Activated T-helper 1 cell treated with anti-CD3 and anti-CD28 coated beads, Interleukin-12 subunit alpha, Interleukin-12 subunit beta, Interleukin-2, Interleukin-4 antibody, amounts not matched to agents 30 ng/mL and 10 ng/mL and 1 ng/mL, durations not matched to agents 14 hours and 24 hours and 36 hours (primary cell): ENCODE data around the gene RGL1. TPM values are rescaled to one million over a fixed set of nuclear protein-coding genes. Genes with fewer than 3 reads are reported as not detected.

Experiments used
- DNase-seq: peaks from one replicate; pipeline ENCODE4 v3.0.0; 2021; ENCODE audit warnings: low spot score
- H3K27ac Mint-ChIP-seq: one replicate; pipeline ENCODE4 v1.8.0; 2021; ENCODE audit warnings: mild to moderate bottlenecking, mixed read lengths
- H3K27me3 Mint-ChIP-seq: one replicate; pipeline ENCODE4 v1.8.0; 2022; ENCODE audit warnings: mild to moderate bottlenecking, moderate library complexity, mixed read lengths; ENCODE audit not compliant: insufficient read depth
- H3K36me3 Mint-ChIP-seq: one replicate; pipeline ENCODE4 v1.8.0; 2021; ENCODE audit warnings: low read depth, mixed read lengths
- H3K4me1 Mint-ChIP-seq: one replicate; pipeline ENCODE4 v1.8.0; 2021; ENCODE audit warnings: low read depth, mixed read lengths
- H3K4me3 Mint-ChIP-seq: one replicate; pipeline ENCODE4 v1.8.0; 2021; ENCODE audit warnings: mild to moderate bottlenecking, moderate library complexity, mixed read lengths
- H3K9me3 Mint-ChIP-seq: one replicate; pipeline ENCODE4 v1.8.0; 2021; ENCODE audit warnings: mixed read lengths
- intact Hi-C: fragments of 100-400 bp; cut with micrococcal nuclease; formaldehyde crosslinking; loops from one replicate; pipeline ENCODE4 v1.15.1; 2024
- total RNA-seq: library from RNA; stranded (reverse); gene quantifications from 2 replicates; pipeline ENCODE4 v1.2.3, GENCODE V29; 2022

RGL1 gene
- total RNA-seq, 1 donor from 2014 or later: 2.8 TPM

DNA sequence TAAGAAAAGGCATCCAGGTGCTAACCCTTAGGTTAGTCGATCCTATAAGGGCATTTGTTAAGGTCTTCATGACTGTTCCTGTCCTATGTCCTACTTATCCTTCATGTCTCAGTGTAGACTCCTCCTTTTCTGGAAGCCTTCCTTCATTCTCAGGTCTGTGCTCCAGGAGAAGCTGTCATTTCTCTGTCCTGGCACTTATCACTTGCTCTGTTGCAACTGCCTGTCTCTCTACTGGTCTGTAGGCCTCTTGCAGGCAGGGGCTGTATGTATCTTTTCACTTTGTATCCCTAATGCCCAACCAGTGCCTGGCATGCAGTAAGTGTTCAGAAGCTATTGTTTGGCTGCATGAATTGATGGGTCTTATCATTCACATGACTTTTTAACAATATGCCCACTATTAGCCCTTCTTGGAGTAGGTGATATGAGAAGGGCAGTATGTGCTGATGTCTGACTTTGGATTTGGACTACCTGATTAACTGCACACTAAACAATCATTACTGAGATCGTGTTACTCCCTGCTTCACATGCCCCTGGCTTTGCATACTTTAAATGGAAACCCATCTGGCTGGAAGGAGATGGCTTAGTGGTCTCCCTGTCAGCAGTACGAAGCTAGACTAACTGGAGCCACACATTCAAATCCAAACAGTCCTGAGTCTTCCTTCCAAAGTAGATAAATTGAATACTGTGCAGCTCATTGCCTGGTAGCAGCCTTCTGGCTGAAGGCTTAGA lies 88.8 kb downstream of the RGL1 start:
- peaks cover 6% of the 10 kb centered on the region for H3K36me3 Mint-ChIP-seq
- no peaks in the 10 kb centered on the region for H3K27me3 Mint-ChIP-seq
- H3K27ac Mint-ChIP-seq: no peak overlapping the region
- H3K4me1 Mint-ChIP-seq: peaks cover 16% of the 10 kb centered on the region
- intact Hi-C loops: no loop called here
- DNase-seq: no peak
- no peaks in the 10 kb centered on the region for H3K9me3 Mint-ChIP-seq
- no peak overlapping the region for H3K4me3 Mint-ChIP-seq

DNA sequence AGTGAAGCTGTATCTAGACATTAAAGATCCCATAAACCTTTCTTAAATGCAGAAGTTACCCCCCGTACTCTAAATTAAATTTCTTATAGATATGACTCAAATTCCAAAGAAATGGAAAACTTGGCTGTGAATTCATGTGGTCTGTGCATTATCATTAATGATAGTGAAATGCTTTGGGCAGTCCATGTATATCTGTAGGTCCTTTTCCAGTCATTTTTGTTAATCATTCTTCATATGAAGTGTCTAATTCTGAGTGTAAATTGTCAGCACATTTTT lies 89.3 kb downstream of the RGL1 start:
- Mint-ChIP-seq H3K27ac (no peak overlapping the region), H3K36me3 (peaks cover 6% of the 10 kb centered on the region), H3K27me3 (no peaks in the 10 kb centered on the region), H3K4me3 (no peak overlapping the region), H3K9me3 (no peaks in the 10 kb centered on the region), H3K4me1 (peaks cover 11% of the 10 kb centered on the region)
- no peak for DNase-seq
- intact Hi-C loops: no loop called here

DNA sequence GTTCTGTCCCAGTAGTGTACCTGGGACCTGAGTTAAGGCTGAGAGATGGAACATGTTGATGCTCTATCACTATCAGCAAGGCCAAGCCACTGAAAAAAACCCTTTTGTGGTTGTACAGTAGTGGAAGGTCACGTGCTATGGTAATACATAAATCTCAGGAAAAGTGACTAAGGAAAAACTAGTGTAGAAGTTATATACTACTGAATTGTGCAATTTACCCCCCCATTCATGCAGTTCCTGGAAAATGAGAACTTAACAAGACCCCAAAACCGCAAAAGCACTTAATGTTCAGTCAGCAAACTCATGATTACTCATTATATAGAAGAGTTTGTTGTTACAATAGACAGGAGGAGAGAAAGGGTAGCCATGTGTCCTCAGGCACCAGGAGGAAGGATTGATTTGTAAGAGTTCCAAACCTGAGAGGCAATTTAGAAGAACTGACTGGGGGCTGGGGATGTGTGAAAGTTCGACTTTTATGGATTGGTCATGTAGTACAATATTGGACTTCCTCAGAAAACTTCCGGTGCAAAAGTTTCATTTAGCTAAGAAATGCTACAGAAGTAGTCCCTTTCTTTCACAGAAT lies 91.6 kb downstream of the RGL1 start:
- intact Hi-C loops: loop anchor here (1.0 kb wide), 1 partner anchor 8 kb away; no protein-coding TSS in a partner anchor
- no peak overlapping the region for H3K4me3 Mint-ChIP-seq
- H3K27ac Mint-ChIP-seq: no peak overlapping the region
- peaks cover 9% of the 10 kb centered on the region for H3K36me3 Mint-ChIP-seq
- H3K27me3 Mint-ChIP-seq: no peaks in the 10 kb centered on the region
- no peaks in the 10 kb centered on the region for H3K9me3 Mint-ChIP-seq
- no peak for DNase-seq
- peaks cover 9% of the 10 kb centered on the region for H3K4me1 Mint-ChIP-seq

DNA sequence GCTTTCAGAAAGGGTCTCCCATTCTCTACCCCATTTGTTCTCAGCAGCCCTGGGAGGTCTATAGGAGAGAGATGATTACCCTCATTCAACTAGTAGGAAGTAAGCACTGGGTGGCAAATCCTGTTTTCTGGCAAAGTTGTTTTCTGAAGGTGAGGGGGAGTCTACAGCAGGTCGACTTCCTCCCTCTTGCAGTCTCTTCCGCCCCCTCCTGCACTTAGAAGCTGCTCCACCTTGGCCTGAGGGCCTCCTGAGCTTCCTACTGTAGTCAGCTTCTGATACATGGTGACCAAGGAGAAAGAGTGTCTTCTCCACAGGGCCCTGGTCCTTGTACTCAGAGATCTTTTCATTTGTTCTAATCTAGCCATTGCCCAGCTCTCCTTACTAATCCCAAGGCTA lies 93.1 kb downstream of the RGL1 start:
- intact Hi-C loops: no loop called here
- no peak for DNase-seq
- Mint-ChIP-seq H3K27ac (no peak overlapping the region), H3K4me3 (no peak overlapping the region), H3K27me3 (no peaks in the 10 kb centered on the region), H3K9me3 (no peaks in the 10 kb centered on the region), H3K4me1 (peaks cover 19% of the 10 kb centered on the region), H3K36me3 (peaks cover 12% of the 10 kb centered on the region)

DNA sequence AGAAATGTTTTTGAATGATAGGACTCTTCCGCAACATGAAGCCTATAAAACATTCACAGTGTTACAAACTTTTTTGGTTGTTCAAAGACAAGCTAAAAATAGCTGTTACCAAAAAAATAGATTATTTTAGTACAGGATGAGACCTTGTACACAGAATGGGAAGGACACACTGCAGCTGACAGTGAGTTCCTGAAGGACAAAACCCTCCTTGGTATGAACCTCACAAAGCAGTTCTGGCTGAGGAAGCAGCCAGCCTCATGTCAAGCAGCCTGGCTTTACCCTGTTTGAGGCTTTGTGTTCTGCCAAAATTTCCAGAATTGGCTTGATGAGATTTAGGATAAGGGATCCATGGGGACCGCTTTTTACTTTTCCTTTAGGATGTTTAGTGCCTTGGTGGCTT lies 93.7 kb downstream of the RGL1 start:
- H3K4me3 Mint-ChIP-seq: no peak overlapping the region
- H3K36me3 Mint-ChIP-seq: peaks cover 12% of the 10 kb centered on the region
- intact Hi-C loops: no loop called here
- DNase-seq: no peak
- H3K9me3 Mint-ChIP-seq: no peaks in the 10 kb centered on the region
- peaks cover 19% of the 10 kb centered on the region for H3K4me1 Mint-ChIP-seq
- H3K27me3 Mint-ChIP-seq: no peaks in the 10 kb centered on the region
- H3K27ac Mint-ChIP-seq: no peak overlapping the region

DNA sequence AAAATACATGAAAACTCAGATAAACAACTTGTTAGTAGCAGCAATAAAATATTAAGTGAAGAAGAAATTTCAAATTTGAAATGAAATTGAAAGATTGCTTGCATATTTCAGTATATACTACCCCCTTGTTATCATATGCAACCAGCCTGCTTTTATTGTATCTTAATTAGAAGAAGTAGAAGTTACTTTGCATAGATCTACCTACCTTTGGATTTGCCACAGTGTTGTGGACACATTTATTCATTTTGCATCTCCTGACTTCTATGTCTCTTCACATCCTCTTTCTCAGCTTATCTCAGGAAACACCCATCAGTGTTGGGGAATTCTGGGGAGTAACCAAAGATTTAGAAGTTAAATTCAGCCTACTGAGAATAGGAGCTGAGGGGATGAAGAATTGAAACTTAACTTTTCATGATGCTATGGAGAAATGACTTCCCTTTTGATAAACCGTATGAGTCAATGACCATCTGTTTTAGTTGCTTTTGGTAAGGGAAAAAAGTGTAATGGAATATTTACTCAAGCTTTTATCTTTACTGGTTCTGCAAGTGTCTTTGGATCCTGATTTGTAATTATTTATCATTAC lies 96.9 kb downstream of the RGL1 start:
- Mint-ChIP-seq H3K9me3 (no peaks in the 10 kb centered on the region), H3K27ac (peak overlapping the region; percentile 45), H3K4me3 (no peak overlapping the region), H3K27me3 (no peaks in the 10 kb centered on the region), H3K4me1 (peaks cover 16% of the 10 kb centered on the region), H3K36me3 (peaks cover 18% of the 10 kb centered on the region)
- intact Hi-C loops: no loop called here
- DNase-seq: no peak

DNA sequence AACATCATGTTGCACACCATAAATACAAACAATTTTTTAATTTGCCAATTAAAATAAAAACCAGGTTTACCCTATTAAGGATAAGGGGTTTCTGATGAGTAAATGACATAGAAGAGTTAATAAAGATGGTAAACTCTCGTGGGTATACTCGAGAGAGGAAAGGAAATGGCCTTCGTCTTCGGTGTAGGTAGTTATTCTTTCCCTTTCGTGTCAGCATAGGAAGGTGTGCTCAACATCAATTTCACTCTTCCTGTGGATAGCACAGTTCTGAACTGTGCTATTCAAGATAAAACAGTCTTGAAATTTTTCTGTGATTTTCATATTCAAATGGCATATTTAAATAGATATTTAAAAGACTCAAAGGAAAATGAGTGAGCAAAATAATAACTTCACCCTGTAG lies 98.2 kb downstream of the RGL1 start:
- H3K27ac Mint-ChIP-seq: no peak overlapping the region
- H3K4me3 Mint-ChIP-seq: no peak overlapping the region
- no peak for DNase-seq
- intact Hi-C loops: no loop called here
- H3K9me3 Mint-ChIP-seq: no peaks in the 10 kb centered on the region
- peaks cover 15% of the 10 kb centered on the region for H3K4me1 Mint-ChIP-seq
- H3K27me3 Mint-ChIP-seq: no peaks in the 10 kb centered on the region
- peaks cover 17% of the 10 kb centered on the region for H3K36me3 Mint-ChIP-seq

DNA sequence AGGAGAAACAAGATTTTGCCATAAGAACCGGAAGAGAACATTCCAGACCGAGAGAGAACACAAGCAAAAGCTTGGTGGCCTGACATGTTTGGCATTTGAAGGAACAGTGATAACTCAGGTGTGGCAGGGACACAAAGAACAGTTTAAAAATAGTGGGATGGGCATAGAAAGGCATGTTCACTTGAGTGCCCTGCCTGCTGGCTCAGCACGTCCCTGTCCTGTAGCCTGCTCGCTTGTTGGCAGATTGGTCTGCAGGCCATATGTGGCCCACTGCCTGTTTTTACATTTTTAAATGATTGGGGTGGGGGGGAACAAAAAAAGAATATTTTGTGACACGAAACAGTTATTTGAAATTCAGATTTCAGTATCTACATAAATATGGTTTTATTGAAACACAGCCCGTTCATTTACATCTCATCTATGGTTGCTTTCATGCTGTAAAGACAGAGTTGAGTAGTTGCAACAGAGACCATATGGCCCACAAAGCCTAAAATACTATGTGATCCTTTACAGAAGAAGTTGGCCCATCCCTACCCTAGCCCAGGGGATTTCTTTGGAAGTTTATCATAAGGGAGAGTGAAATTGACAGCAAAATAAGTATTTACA lies 100.7 kb downstream of the RGL1 start:
- H3K27ac Mint-ChIP-seq: no peak overlapping the region
- H3K27me3 Mint-ChIP-seq: no peaks in the 10 kb centered on the region
- peaks cover 22% of the 10 kb centered on the region for H3K36me3 Mint-ChIP-seq
- H3K9me3 Mint-ChIP-seq: no peaks in the 10 kb centered on the region
- intact Hi-C loops: no loop called here
- H3K4me3 Mint-ChIP-seq: no peak overlapping the region
- DNase-seq: no peak
- H3K4me1 Mint-ChIP-seq: peaks cover 25% of the 10 kb centered on the region

DNA sequence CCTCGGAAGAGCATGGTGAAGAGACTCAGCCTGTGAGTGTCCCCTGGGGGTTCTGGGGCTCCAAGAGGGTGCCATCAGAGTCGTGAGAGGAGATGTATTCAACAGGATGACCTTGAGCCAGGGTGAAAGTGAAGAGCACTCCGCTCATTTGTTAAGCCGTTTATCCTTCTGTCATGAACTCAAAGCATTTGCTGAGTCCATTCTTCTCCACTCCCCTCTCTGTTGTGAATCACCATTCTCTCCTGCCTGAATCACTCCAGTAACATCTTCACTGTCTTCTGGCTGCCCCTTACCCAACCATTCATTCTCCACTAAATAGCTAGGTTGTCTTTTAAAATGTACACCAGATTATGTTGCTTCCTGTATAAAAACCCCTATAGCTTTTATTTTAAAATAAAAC lies 102.2 kb downstream of the RGL1 start:
- Mint-ChIP-seq H3K4me1 (peaks cover 29% of the 10 kb centered on the region), H3K27ac (no peak overlapping the region), H3K4me3 (no peak overlapping the region), H3K9me3 (no peaks in the 10 kb centered on the region), H3K36me3 (peaks cover 18% of the 10 kb centered on the region), H3K27me3 (no peaks in the 10 kb centered on the region)
- DNase-seq: no peak
- intact Hi-C loops: no loop called here

DNA sequence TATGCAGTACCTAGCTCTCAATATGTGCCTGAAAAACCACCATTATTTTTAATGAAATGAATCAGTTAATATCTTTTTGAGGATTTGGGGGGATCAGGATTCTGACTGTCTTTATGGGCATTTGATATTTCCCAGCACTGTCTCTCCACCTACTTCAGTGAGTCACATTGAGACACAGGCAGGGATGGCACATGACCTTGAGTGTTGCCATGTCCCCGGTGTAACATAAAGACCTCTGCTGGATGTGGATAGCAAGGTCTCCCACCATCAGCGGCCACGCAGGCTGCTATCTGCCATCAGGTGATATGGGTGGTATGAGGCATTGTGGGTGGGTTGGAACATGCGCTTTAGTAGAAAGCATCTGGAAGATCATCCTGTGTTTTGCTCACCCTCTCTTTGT lies 103.2 kb downstream of the RGL1 start:
- no peak for DNase-seq
- Mint-ChIP-seq H3K9me3 (no peaks in the 10 kb centered on the region), H3K4me1 (peaks cover 24% of the 10 kb centered on the region), H3K36me3 (peaks cover 22% of the 10 kb centered on the region), H3K27ac (no peak overlapping the region), H3K4me3 (no peak overlapping the region), H3K27me3 (no peaks in the 10 kb centered on the region)
- intact Hi-C loops: no loop called here

DNA sequence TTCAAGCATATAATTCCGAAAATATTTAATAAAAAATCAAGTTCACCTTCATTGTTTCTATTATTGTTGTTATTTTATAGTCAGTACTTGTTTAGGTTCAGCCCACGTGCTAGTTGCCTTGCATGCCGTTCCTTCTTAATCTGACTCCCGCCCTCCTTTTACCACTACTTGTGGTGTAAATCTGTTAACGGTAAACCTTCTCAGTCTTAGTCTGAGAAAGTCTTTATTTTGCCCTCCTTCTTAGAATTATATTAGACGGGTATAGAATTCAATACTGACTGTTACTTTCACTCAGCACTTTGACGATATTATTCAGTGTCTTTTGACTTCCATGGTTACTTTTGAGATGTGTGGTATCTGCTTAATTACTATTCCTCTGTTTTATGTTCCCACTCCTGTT lies 104.8 kb downstream of the RGL1 start:
- Mint-ChIP-seq H3K9me3 (no peaks in the 10 kb centered on the region), H3K27ac (no peak overlapping the region)

DNA sequence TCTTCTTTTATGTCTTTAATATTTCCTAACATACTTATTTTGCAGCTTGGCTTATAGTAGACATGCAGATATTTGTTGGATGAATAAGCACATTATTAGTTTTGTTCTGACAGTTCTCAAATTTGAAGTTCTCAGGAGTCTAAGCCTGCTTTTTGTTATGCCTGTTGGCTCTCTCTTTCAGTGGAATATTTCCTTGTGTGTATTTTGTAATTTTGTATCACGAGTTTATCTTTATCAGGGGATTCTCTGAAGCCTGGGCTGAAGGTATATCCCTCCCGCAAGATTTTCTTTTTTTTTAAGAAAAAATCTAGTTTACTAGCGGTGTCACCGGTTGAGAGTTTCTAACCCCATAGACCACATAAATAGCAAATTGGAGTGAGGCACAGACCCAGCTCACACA lies 105.9 kb downstream of the RGL1 start:
- H3K27me3 Mint-ChIP-seq: no peaks in the 10 kb centered on the region
- no peak overlapping the region for H3K4me3 Mint-ChIP-seq
- DNase-seq: no peak
- intact Hi-C loops: loop anchor here (1.0 to 10.0 kb wide), 6 partner anchors 46 to 436 kb away; partner anchors contain the start of genes ARPC5 and SMG7
- no peaks in the 10 kb centered on the region for H3K9me3 Mint-ChIP-seq
- H3K36me3 Mint-ChIP-seq: peaks cover 15% of the 10 kb centered on the region
- no peak overlapping the region for H3K27ac Mint-ChIP-seq
- H3K4me1 Mint-ChIP-seq: peaks cover 26% of the 10 kb centered on the region

More for the DNA sequence above, 104.8 kb downstream of the RGL1 start:
- DNase-seq: no peak
- Mint-ChIP-seq H3K36me3 (peaks cover 21% of the 10 kb centered on the region), H3K27me3 (no peaks in the 10 kb centered on the region), H3K4me3 (no peak overlapping the region), H3K4me1 (peaks cover 24% of the 10 kb centered on the region)
- intact Hi-C loops: loop anchor here (2.0 to 10.0 kb wide), 4 partner anchors 47 to 435 kb away; partner anchors contain the start of gene SMG7

DNA sequence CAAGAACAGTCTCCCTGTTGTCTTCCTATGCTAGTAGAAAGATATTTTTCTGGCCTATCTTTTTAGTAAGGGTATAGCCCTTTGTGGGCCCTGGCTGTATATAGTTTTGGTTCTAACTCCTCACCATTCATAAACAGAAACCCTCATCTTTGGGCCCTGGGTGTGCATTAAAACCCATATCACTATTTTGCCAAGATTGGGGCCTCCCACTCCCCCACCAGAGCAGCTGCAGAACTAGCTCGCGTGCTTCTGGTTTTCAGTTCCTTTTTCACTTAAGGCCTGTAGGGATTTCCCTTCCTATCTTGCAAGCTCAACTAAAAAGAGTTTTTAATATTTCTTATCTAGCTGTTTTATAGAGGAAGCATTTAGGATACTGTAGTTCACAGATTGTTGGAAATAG lies 106.4 kb downstream of the RGL1 start:
- no peaks in the 10 kb centered on the region for H3K27me3 Mint-ChIP-seq
- H3K4me3 Mint-ChIP-seq: no peak overlapping the region
- peaks cover 30% of the 10 kb centered on the region for H3K4me1 Mint-ChIP-seq
- intact Hi-C loops: loop anchor here (1.0 to 10.0 kb wide), 6 partner anchors 46 to 436 kb away; partner anchors contain the start of genes ARPC5 and SMG7
- no peak for DNase-seq
- H3K9me3 Mint-ChIP-seq: no peaks in the 10 kb centered on the region
- H3K36me3 Mint-ChIP-seq: peaks cover 15% of the 10 kb centered on the region
- H3K27ac Mint-ChIP-seq: peak overlapping the region; percentile 31
